GM06990 (cell line): Measurements from ENCODE around the gene NINL.

Experiments used
- DNase-seq: peaks from one replicate; pipeline ENCODE4 v3.0.0-alpha.2; 2011; ENCODE audit not compliant: insufficient read length; ENCODE audit errors: extremely low read depth
- H3K27me3 ChIP-seq: replicated peaks from 2 replicates; pipeline ENCODE4 v1.6.0; 2011; ENCODE audit warnings: low read length; ENCODE audit not compliant: control insufficient read depth, insufficient read depth
- H3K36me3 ChIP-seq: 2 replicates; pipeline ENCODE4 v1.5.1; 2011; ENCODE audit warnings: low read length; ENCODE audit not compliant: control insufficient read depth, insufficient read depth
- H3K4me3 ChIP-seq: replicated peaks from 2 replicates; pipeline ENCODE4 v1.5.1; 2011; ENCODE audit warnings: low read depth, mild to moderate bottlenecking, control low read depth, low read length
- CTCF ChIP-seq: IDR thresholded peaks from 2 replicates; pipeline ENCODE4 v1.5.1; 2011; ENCODE audit warnings: low read length, control low read depth, mild to moderate bottlenecking, inconsistent platforms; ENCODE audit not compliant: insufficient read depth, poor library complexity, severe bottlenecking

NINL gene

DNA sequence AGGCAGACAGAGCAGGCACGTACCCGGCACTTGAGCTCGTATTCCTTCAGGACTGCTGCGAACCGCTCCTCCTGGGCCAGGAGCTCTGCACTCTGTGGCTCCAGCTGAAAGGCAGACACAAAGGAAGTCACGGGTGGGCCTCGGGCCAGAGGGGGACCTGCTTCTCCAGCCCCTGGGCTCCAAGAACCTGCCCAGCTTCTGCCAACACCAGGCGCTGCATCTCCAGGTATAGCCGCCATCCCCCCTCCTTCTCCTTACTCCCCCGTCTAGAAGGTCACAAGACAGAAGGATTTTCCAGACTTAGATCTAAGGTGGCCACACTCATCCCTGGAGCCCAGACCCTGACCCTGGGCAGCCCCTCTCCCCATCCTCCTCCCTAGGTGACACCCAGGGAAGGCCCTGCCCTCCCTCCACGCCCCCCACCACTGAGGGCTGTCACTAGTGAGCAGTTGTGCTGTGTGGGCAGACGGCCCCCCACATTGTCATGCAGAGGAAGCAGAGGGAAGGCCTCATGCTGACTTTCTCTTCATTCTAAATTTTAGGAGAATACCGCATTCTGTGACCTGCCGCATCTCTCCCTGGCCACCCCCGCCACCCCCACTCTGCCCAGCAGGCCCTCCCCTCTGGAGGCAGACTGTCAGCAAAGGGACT lies 96.0 kb downstream of the NINL start:
- no peak for TF ChIP-seq CTCF
- H3K27me3 ChIP-seq = no peaks in the 10 kb centered on the region
- no peak overlapping the region for H3K4me3 ChIP-seq
- no peaks in the 10 kb centered on the region for H3K36me3 ChIP-seq
- DNase-seq = no peak

DNA sequence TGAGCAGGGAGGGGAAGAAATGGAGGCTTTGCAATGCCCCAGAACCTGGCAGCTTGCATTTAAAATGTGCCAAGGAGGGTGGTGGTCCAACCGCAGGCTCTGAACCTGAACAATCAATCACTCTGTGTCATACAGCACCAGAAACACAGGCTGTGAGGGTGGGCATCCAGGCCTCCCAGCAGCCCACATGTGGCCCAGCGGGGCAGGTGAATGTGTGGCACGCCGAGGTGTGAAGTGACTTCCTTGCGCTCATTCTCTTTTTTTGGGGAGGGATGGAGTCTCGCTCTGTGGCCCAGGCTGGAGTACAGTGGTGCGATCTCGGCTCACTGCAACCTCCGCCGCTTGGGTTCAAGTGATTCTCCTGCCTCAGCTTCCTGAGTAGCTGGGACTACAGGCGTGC lies 97.4 kb downstream of the NINL start:
- no peak for TF ChIP-seq CTCF
- Histone ChIP-seq H3K27me3 (no peaks in the 10 kb centered on the region), H3K4me3 (no peak overlapping the region), H3K36me3 (no peaks in the 10 kb centered on the region)
- DNase-seq = no peak

GRCh38 chr20:25487306-25487705 lies 98.0 kb downstream of the NINL start:
- TF ChIP-seq CTCF = no peak
- DNase-seq = no peak
- H3K4me3 ChIP-seq = no peak overlapping the region
- H3K27me3 ChIP-seq = no peaks in the 10 kb centered on the region
- no peaks in the 10 kb centered on the region for H3K36me3 ChIP-seq

GRCh38 chr20:25486377-25486776 lies 99.0 kb downstream of the NINL start:
- no peaks in the 10 kb centered on the region for H3K36me3 ChIP-seq
- no peak overlapping the region for H3K4me3 ChIP-seq
- DNase-seq = no peak
- no peaks in the 10 kb centered on the region for H3K27me3 ChIP-seq
- TF ChIP-seq CTCF = no peak

DNA sequence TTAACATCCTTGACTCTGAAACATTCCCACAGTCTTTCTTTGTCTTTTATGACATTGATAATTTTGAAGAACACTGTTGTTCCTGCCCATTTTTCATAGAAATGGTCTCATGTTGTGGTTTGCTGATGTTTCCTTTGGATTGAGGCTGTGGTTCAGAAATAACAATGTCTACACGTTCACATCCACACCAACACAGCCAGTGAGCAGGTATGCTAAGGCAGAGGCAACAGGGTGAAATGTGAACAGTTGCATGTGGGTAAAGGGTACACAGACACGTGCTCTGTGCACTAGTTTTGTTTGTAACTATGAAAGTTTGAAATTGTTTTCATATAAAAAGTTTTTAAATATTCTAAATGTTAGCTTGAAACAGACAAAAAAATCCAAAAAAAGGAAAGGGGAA lies 99.5 kb downstream of the NINL start:
- H3K27me3 ChIP-seq = no peaks in the 10 kb centered on the region
- no peak for TF ChIP-seq CTCF
- DNase-seq = no peak
- H3K36me3 ChIP-seq = no peaks in the 10 kb centered on the region
- H3K4me3 ChIP-seq = no peak overlapping the region
